ENCODE results near the gene LAG3.

LAG3 gene

GRCh38 chr12:6819106-6820030, 47.0 kb downstream of the LAG3 start:
- Histone ChIP-seq H3K36me3 (ENCODE audit: low read length) (no peaks in the 10 kb centered on the region), H3K4me3 (ENCODE audit: insufficient read depth, low read length, poor library complexity, severe bottlenecking) (no peak overlapping the region), H3K4me2 (ENCODE audit: low read depth, low read length, poor library complexity, severe bottlenecking) (no peak overlapping the region), H3K27me3 (ENCODE audit: low read length) (no peaks in the 10 kb centered on the region), H3K9me2 (replicated peaks; ENCODE audit: insufficient read depth, low read length) (no peaks in the 10 kb centered on the region), H3K9ac (ENCODE audit: low read length) (no peak overlapping the region), H3K9me3 (ENCODE audit: insufficient read depth, low read length) (no peaks in the 10 kb centered on the region), H3F3A (ENCODE audit: insufficient read depth) (no peaks in the 10 kb centered on the region), H3K27ac (ENCODE audit: low read depth, low read length) (no peak overlapping the region), H4K20me1 (ENCODE audit: low read depth, low read length) (no peaks in the 10 kb centered on the region), H3K79me2 (ENCODE audit: insufficient read depth, low read length) (no peaks in the 10 kb centered on the region), H2AFZ (ENCODE audit: low read depth, low read length, severe bottlenecking) (no peak overlapping the region)
- TF ChIP-seq EZH2phosphoT487 (conservative IDR thresholded peaks at IDR 0.05; ENCODE audit: low read length) (no peak), CTCF (IDR thresholded peaks at IDR 0.05; ENCODE audit: insufficient read depth, low read length, poor library complexity, severe bottlenecking) (no peak)

GRCh38 chr12:6820166-6820565, 47.8 kb downstream of the LAG3 start:
- Histone ChIP-seq H3K9me3 (ENCODE audit: insufficient read depth, low read length) (no peaks in the 10 kb centered on the region), H4K20me1 (ENCODE audit: low read depth, low read length) (no peaks in the 10 kb centered on the region), H3K4me2 (ENCODE audit: low read depth, low read length, poor library complexity, severe bottlenecking) (no peak overlapping the region), H3K27me3 (ENCODE audit: low read length) (no peaks in the 10 kb centered on the region), H3K9ac (ENCODE audit: low read length) (no peak overlapping the region), H2AFZ (ENCODE audit: low read depth, low read length, severe bottlenecking) (no peak overlapping the region), H3K4me3 (ENCODE audit: insufficient read depth, low read length, poor library complexity, severe bottlenecking) (no peak overlapping the region), H3K79me2 (ENCODE audit: insufficient read depth, low read length) (no peaks in the 10 kb centered on the region), H3K36me3 (ENCODE audit: low read length) (no peaks in the 10 kb centered on the region), H3F3A (ENCODE audit: insufficient read depth) (no peaks in the 10 kb centered on the region), H3K9me2 (replicated peaks; ENCODE audit: insufficient read depth, low read length) (no peaks in the 10 kb centered on the region), H3K27ac (ENCODE audit: low read depth, low read length) (no peak overlapping the region)
- no peak for TF ChIP-seq CTCF (IDR thresholded peaks at IDR 0.05; ENCODE audit: insufficient read depth, low read length, poor library complexity, severe bottlenecking)
- no peak for TF ChIP-seq EZH2phosphoT487 (conservative IDR thresholded peaks at IDR 0.05; ENCODE audit: low read length)

- Histone ChIP-seq H3K4me3 (ENCODE audit: insufficient read depth, low read length, poor library complexity, severe bottlenecking) (no peak within 1 kb of the TSS), H3F3A (ENCODE audit: insufficient read depth) (no peaks in the 10 kb centered on the region), H3K9ac (ENCODE audit: low read length) (no peak within 1 kb of the TSS), H4K20me1 (ENCODE audit: low read depth, low read length) (no peaks in the 10 kb centered on the region), H3K9me2 (replicated peaks; ENCODE audit: insufficient read depth, low read length) (no peaks in the 10 kb centered on the region), H3K27ac (ENCODE audit: low read depth, low read length) (no peak within 1 kb of the TSS), H3K36me3 (ENCODE audit: low read length) (no peaks in the 10 kb centered on the region), H2AFZ (ENCODE audit: low read depth, low read length, severe bottlenecking) (no peak within 1 kb of the TSS), H3K79me2 (ENCODE audit: insufficient read depth, low read length) (no peaks in the 10 kb centered on the region), H3K9me3 (ENCODE audit: insufficient read depth, low read length) (no peaks in the 10 kb centered on the region), H3K4me2 (ENCODE audit: low read depth, low read length, poor library complexity, severe bottlenecking) (no peak within 1 kb of the TSS), H3K27me3 (ENCODE audit: low read length) (no peaks in the 10 kb centered on the region)
- no peak for TF ChIP-seq EZH2phosphoT487 (conservative IDR thresholded peaks at IDR 0.05; ENCODE audit: low read length)
- TF ChIP-seq CTCF (IDR thresholded peaks at IDR 0.05; ENCODE audit: insufficient read depth, low read length, poor library complexity, severe bottlenecking) = no peak
Measured at GRCh38 chr12:6821591-6822425, 49.5 kb downstream of the LAG3 start, which contains the start of gene GPR162. Gene GPR162, plus strand, starts transcription at chr12:6821821. Its CDS starts 2,078 bp downstream, at chr12:6823899.
